K562 (cell line): ENCODE data around the gene EEF2K.

ENCODE experiments used
- CTCF ChIP-seq, 3 experiments: IDR thresholded peaks in 2 of 3; conservative IDR thresholded peaks in 1 of 3; 2 replicates each; pipeline ENCODE4 v1.5.1; 2011 to 2012; ENCODE audit warnings: low read length in 3 of 3, mild to moderate bottlenecking in 3 of 3, control low read depth in 2 of 3, improper control_type of control experiment in 1 of 3, inconsistent platforms in 1 of 3, low read depth in 1 of 3, mixed read lengths in 1 of 3, moderate library complexity in 1 of 3; ENCODE audit not compliant: insufficient read depth in 2 of 3
- EP300 ChIP-seq: IDR thresholded peaks from 2 replicates; pipeline ENCODE4 v1.6.1; 2012; ENCODE audit warnings: low read length, improper control_type of control experiment
- ERF ChIP-seq: fragments of 450-650 bp; formaldehyde crosslinking; IDR thresholded peaks from 2 replicates; pipeline ENCODE4 v1.4.0; 2020; ENCODE audit warnings: mild to moderate bottlenecking, mixed read lengths
- FOS ChIP-seq: IDR thresholded peaks from 3 replicates; pipeline ENCODE4 v1.6.1; 2011; ENCODE audit not compliant: insufficient read length; ENCODE audit errors: extremely low read depth
- GABPB1 ChIP-seq: sonication (generic); formaldehyde crosslinking; IDR thresholded peaks from 2 replicates; pipeline ENCODE4 v1.8.0; 2022; ENCODE audit warnings: mild to moderate bottlenecking, missing genetic modification reagents
- GATAD2B ChIP-seq: fragments of 450-650 bp; IDR thresholded peaks from 2 replicates; pipeline ENCODE4 v1.6.1; 2017; ENCODE audit warnings: mild to moderate bottlenecking, borderline replicate concordance
- HDAC6 ChIP-seq: IDR thresholded peaks from 2 replicates; pipeline ENCODE4 v1.6.1; 2012; ENCODE audit warnings: low read depth, mild to moderate bottlenecking, control low read depth, inconsistent platforms, low read length, moderate library complexity
- MED1 ChIP-seq: sonication (generic); formaldehyde crosslinking; IDR thresholded peaks from 2 replicates; pipeline ENCODE4 v1.8.1; 2023; ENCODE audit warnings: missing genetic modification reagents, borderline replicate concordance
- NFIX ChIP-seq: fragments of 250-450 bp; sonication (Bioruptor Pico); IDR thresholded peaks from 2 replicates; pipeline ENCODE4 v1.4.0; 2020; ENCODE audit warnings: low read depth, mild to moderate bottlenecking, moderate library complexity
- POLR2AphosphoS5 ChIP-seq: IDR thresholded peaks from 2 replicates; pipeline ENCODE4 v1.6.1; 2011; ENCODE audit warnings: mild to moderate bottlenecking, low read depth, low read length, moderate library complexity; ENCODE audit not compliant: control insufficient read depth, insufficient read depth
- POLR2B ChIP-seq: fragments of 450-650 bp; IDR thresholded peaks from 2 replicates; pipeline ENCODE4 v1.6.1; 2018; ENCODE audit warnings: low read depth; ENCODE audit not compliant: partially characterized antibody
- SAFB2 ChIP-seq: fragments of 200-400 bp; formaldehyde crosslinking; IDR thresholded peaks from 2 replicates; pipeline ENCODE4 v1.6.1; 2018; ENCODE audit warnings: borderline replicate concordance, low read length, low read depth, moderate library complexity; ENCODE audit not compliant: severe bottlenecking
- TGIF2 ChIP-seq: sonication (generic); formaldehyde crosslinking; IDR thresholded peaks from 2 replicates; pipeline ENCODE4 v1.8.1; 2022; ENCODE audit warnings: mild to moderate bottlenecking, missing genetic modification reagents, moderate library complexity
- USF2 ChIP-seq: sonication (generic); formaldehyde crosslinking; IDR thresholded peaks from 2 replicates; pipeline ENCODE4 v1.5.0; 2020; ENCODE audit warnings: missing genetic modification reagents

- TF ChIP-seq GABPB1 (no peak), USF2 (no peak), TGIF2 (CRISPR knock-in tag) (no peak), NFIX (CRISPR knock-in tag) (no peak), CTCF (IDR thresholded peaks at IDR 0.05 in 2 of 3, conservative IDR thresholded peaks at IDR 0.05 in 1 of 3; ENCODE audit: insufficient read depth in 2 of 3, low read depth in 1 of 3, low read length in 3 of 3) (no peak), POLR2AphosphoS5 (no peak), ERF (CRISPR knock-in tag) (no peak), SAFB2 (no peak), FOS (no peak), EP300 (no peak), HDAC6 (no peak), MED1 (no peak), POLR2B (no peak), GATAD2B (no peak)
Observed at GRCh38 chr16:22257440-22257839, 51.4 kb downstream of the EEF2K start.
